HG02678 (cell line): ENCODE results near the gene MTHFD2L.
A peak's percentile ranks its signal among the peaks of the same experiment; 100 is the strongest.
"Not testable (repeated sequence)": the region's sequence is repeated elsewhere in the genome, so short reads cannot be mapped to it uniquely, and the experiment has no call there.

Experiments
- ATAC-seq: cut with Tn5 transposase; IDR thresholded peaks from one replicate; pipeline ENCODE4 v1.9.1; 2021; ENCODE audit warnings: mild to moderate bottlenecking, moderate library complexity; ENCODE audit not compliant: unreplicated experiment

MTHFD2L gene

GRCh38 chr4:74132188-74132587, 25.7 kb upstream of the MTHFD2L start:
- ATAC-seq, result not testable (repeated sequence)

- ATAC-seq, result no peak
Observed at GRCh38 chr4:74132944-74133343, 25.0 kb upstream of the MTHFD2L start.

- ATAC-seq, result peak; percentile 88
Observed at GRCh38 chr4:74133786-74134499, 24.0 kb upstream of the MTHFD2L start.

- ATAC-seq, result no peak
Observed at GRCh38 chr4:74134500-74134852, 23.4 kb upstream of the MTHFD2L start.

- no peak for ATAC-seq
Observed at GRCh38 chr4:74146581-74147129, 11.3 kb upstream of the MTHFD2L start.

GRCh38 chr4:74148205-74148604, 9.7 kb upstream of the MTHFD2L start:
- no peak for ATAC-seq

- no peak for ATAC-seq
Observed at GRCh38 chr4:74152836-74153235, 5.1 kb upstream of the MTHFD2L start.

- ATAC-seq, result no peak
Observed at GRCh38 chr4:74156521-74156920, 1.4 kb upstream of the MTHFD2L start.

- no peak for ATAC-seq
Observed at GRCh38 chr4:74157154-74157553, 764 bp upstream of the MTHFD2L start.

GRCh38 chr4:74158466-74159142, 686 bp downstream of the MTHFD2L start:
- ATAC-seq, result no peak

GRCh38 chr4:74159143-74159709, 1.3 kb downstream of the MTHFD2L start:
- no peak for ATAC-seq

- ATAC-seq, result no peak
Observed at GRCh38 chr4:74161666-74162450, 3.9 kb downstream of the MTHFD2L start.

- no peak for ATAC-seq
Observed at GRCh38 chr4:74166135-74166534, 8.2 kb downstream of the MTHFD2L start.

- ATAC-seq, result no peak
Observed at GRCh38 chr4:74166818-74167217, 8.9 kb downstream of the MTHFD2L start.

GRCh38 chr4:74167585-74167984, 9.7 kb downstream of the MTHFD2L start:
- no peak for ATAC-seq

GRCh38 chr4:74168841-74169240, 10.9 kb downstream of the MTHFD2L start:
- no peak for ATAC-seq

GRCh38 chr4:74173321-74173720, 15.4 kb downstream of the MTHFD2L start:
- no peak for ATAC-seq

GRCh38 chr4:74174421-74174820, 16.5 kb downstream of the MTHFD2L start:
- no peak for ATAC-seq

- ATAC-seq, result no peak
Observed at GRCh38 chr4:74174941-74175340, 17.0 kb downstream of the MTHFD2L start.

- ATAC-seq, result no peak
Observed at GRCh38 chr4:74175379-74175778, 17.5 kb downstream of the MTHFD2L start.

GRCh38 chr4:74178798-74179197, 20.9 kb downstream of the MTHFD2L start:
- ATAC-seq, result no peak
